HEK293T (cell line): ENCODE results near the gene DGKD.

Experiments
- BHLHE40 ChIP-seq: fragments of 450-650 bp; IDR thresholded peaks from 2 replicates; pipeline ENCODE4 v1.6.1; 2016; ENCODE audit warnings: mild to moderate bottlenecking, moderate library complexity, borderline replicate concordance
- ELF4 ChIP-seq: fragments of 450-650 bp; IDR thresholded peaks from 2 replicates; pipeline ENCODE4 v1.6.1; 2017; ENCODE audit warnings: antibody characterized with exemption
- FOXK2 ChIP-seq: fragments of 450-650 bp; IDR thresholded peaks from 2 replicates; pipeline ENCODE4 v1.6.1; 2016; ENCODE audit warnings: mild to moderate bottlenecking
- FOXM1 ChIP-seq: fragments of 450-650 bp; IDR thresholded peaks from 2 replicates; pipeline ENCODE4 v1.6.1; 2017; ENCODE audit warnings: mild to moderate bottlenecking, borderline replicate concordance
- HDGF ChIP-seq: fragments of 450-650 bp; IDR thresholded peaks from 2 replicates; pipeline ENCODE4 v1.6.1; 2017; ENCODE audit warnings: antibody characterized with exemption, borderline replicate concordance
- L3MBTL2 ChIP-seq: fragments of 450-650 bp; conservative IDR thresholded peaks from 2 replicates; pipeline ENCODE4 v1.6.1; 2016; ENCODE audit warnings: mild to moderate bottlenecking
- LEF1 ChIP-seq: fragments of 450-650 bp; IDR thresholded peaks from 2 replicates; pipeline ENCODE4 v1.6.1; 2017; ENCODE audit warnings: mild to moderate bottlenecking, borderline replicate concordance
- NFRKB ChIP-seq: fragments of 450-650 bp; IDR thresholded peaks from 2 replicates; pipeline ENCODE4 v1.6.1; 2016; ENCODE audit warnings: mild to moderate bottlenecking, moderate library complexity
- SP1 ChIP-seq: fragments of 450-650 bp; IDR thresholded peaks from 2 replicates; pipeline ENCODE4 v1.6.1; 2017
- SUZ12 ChIP-seq: fragments of 450-650 bp; IDR thresholded peaks from 2 replicates; pipeline ENCODE4 v1.6.1; 2016; ENCODE audit warnings: mild to moderate bottlenecking
- TARDBP ChIP-seq: fragments of 450-650 bp; IDR thresholded peaks from 2 replicates; pipeline ENCODE4 v1.6.1; 2016
- ZNF384 ChIP-seq: fragments of 450-650 bp; IDR thresholded peaks from 2 replicates; pipeline ENCODE4 v1.6.1; 2016

- TF ChIP-seq LEF1: no peak
- no peak for TF ChIP-seq SUZ12
- no peak for TF ChIP-seq BHLHE40
- TF ChIP-seq SP1: no peak
- no peak for TF ChIP-seq L3MBTL2
- no peak for TF ChIP-seq ELF4
- no peak for TF ChIP-seq FOXK2
- no peak for TF ChIP-seq TARDBP
- no peak for TF ChIP-seq FOXM1
- no peak for TF ChIP-seq ZNF384
- TF ChIP-seq HDGF: no peak
- no peak for TF ChIP-seq NFRKB
Observed at GRCh38 chr2:233323851-233324250, 30.4 kb upstream of the DGKD start.
